HG03469 (cell line): ENCODE measurements around the gene ALPG.

Experiments
- ATAC-seq: cut with Tn5 transposase; IDR thresholded peaks from one replicate; pipeline ENCODE4 v1.9.1; 2021; ENCODE audit warnings: mild to moderate bottlenecking, moderate library complexity, moderate number of reproducible peaks; ENCODE audit not compliant: unreplicated experiment

ALPG gene

DNA sequence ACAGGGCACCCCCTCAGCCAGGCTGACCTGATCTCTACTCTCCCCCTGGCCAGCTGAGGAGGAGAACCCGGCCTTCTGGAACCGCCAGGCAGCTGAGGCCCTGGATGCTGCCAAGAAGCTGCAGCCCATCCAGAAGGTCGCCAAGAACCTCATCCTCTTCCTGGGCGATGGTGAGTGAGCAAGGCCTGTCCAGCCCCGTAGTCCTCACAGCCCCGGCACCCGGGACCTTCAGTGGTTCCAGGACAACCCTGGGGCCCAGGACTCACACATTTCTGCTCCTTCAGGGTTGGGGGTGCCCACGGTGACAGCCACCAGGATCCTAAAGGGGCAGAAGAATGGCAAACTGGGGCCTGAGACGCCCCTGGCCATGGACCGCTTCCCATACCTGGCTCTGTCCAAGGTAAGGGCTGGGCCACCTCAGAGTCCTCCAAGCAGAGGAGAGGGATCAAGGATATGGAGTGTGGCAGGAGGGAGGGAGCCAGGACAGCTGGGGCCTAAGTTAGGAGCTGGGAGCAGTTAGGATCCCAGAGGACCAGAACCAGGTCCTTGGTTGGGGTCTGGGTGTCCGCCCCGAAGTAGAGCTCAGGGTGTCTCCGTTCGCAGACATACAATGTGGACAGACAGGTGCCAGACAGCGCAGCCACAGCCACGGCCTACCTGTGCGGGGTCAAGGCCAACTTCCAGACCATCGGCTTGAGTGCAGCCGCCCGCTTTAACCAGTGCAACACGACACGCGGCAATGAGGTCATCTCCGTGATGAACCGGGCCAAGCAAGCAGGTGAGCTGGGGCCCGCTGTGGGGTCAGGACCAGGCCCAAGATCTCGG lies 49.9 kb downstream of the ALPG start:
- no peak for ATAC-seq

DNA sequence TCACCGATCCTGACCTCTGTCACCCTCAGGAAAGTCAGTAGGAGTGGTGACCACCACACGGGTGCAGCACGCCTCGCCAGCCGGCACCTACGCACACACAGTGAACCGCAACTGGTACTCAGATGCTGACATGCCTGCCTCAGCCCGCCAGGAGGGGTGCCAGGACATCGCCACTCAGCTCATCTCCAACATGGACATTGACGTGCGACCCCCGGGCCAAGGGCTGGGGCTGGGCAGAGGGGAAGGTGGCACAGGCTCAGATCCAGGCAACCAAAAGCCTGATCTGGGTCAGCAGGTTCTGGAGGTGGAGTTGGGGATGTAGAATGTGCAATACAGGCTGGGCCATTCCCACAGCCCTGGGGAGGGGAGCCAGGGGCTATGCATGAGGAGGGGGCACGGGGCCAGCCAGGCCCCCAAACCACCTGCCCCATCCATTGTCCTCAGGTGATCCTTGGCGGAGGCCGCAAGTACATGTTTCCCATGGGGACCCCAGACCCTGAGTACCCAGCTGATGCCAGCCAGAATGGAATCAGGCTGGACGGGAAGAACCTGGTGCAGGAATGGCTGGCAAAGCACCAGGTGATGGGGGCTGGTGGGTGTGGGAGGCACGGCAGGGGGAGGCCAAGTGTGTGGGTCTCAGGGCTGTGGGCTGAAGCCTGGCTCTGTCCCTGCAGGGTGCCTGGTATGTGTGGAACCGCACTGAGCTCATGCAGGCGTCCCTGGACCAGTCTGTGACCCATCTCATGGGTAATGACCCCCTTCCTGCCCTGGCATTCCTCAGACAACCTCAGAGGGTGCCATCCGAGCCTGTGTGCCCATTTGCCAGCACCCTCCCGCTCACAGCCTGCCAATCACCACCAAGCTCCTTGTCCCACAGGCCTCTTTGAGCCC lies 50.7 kb downstream of the ALPG start:
- ATAC-seq, result no peak

DNA sequence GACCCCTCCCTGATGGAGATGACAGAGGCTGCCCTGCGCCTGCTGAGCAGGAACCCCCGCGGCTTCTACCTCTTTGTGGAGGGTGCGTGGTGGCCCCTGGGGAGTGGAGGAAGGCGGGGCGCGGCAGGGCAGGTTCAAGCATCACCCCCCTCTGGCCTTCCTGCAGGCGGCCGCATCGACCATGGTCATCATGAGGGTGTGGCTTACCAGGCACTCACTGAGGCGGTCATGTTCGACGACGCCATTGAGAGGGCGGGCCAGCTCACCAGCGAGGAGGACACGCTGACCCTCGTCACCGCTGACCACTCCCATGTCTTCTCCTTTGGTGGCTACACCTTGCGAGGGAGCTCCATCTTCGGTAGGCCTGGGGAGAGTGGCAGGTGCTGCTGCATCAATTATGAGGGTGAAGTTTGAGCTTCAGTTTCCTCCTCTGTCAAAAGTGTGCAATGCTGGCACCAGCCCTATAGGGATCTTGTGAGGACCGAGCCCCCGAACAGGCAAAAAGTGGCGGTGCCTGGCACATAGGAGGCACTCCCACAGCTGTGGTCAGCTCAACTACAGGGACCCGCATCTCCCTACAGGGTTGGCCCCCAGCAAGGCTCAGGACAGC lies 51.5 kb downstream of the ALPG start:
- ATAC-seq, result no peak

DNA sequence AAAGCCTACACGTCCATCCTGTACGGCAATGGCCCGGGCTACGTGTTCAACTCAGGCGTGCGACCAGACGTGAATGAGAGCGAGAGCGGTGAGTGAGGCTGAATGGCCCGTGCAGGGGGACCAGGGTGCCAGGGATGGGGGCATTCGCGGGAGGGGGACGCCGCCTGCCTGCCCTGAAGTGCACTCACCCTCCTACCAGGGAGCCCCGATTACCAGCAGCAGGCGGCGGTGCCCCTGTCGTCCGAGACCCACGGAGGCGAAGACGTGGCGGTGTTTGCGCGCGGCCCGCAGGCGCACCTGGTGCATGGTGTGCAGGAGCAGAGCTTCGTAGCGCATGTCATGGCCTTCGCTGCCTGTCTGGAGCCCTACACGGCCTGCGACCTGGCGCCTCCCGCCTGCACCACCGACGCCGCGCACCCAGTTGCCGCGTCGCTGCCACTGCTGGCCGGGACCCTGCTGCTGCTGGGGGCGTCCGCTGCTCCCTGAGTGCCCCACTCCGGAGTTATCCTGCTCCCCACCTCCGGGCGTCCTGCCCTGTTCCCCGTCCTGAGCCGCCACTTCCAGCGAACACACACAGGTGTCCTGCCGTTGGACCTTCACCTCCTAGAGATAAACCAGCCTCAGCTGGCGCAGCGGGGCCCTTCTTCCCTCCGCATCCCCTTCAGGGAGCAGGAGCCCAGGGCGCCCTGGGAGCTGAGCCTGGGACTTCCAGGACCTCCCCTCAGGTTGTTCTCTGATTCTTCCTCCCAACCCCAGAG lies 52.2 kb downstream of the ALPG start:
- ATAC-seq, result no peak

GRCh38 chr2:232459419-232460035 lies 52.9 kb downstream of the ALPG start:
- no peak for ATAC-seq

DNA sequence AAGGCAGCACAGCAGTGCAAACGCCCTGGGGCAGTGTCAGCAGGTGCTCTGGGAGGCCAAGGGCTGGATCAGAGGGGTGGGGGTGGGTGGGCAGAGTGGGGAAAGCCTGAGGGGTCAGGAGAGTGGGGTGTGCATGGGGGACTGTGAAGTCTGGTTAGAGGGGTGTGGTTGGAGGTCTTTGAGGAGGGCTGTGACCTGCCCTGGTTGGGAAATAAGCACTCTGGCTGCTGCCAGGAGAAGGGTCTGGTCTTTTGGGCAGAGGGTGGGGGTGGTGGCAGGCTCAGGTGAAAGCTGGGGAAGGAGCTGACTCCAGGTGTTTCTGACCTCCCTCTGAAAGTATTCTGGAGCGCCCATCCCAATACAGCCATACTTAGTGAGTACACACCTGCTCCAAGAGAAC lies 53.5 kb downstream of the ALPG start:
- no peak for ATAC-seq
